Motor neuron (in vitro differentiated cells): ENCODE results near the gene BMERB1. TPM values are rescaled to one million over a fixed set of nuclear protein-coding genes. Genes with fewer than 3 reads are reported as not detected.

Experiments
- ATAC-seq, 8 experiments: fragments of 200-7000 bp; cut with Tn5 transposase; replicated peaks in 6 of 8; 2 replicates each; pipeline ENCODE4 v1.8.0; 2021; ENCODE audit warnings: mild to moderate bottlenecking in 8 of 8, moderate library complexity in 8 of 8
- H3K27ac ChIP-seq, 2 donors: fragments of 250-450 bp; sonication (Bioruptor Pico); 2 replicates each; pipeline ENCODE4 v1.9.0; 2021; ENCODE audit warnings: antibody characterized with exemption in 2 of 2, mild to moderate bottlenecking in 2 of 2, moderate library complexity in 1 of 2
- H3K4me1 ChIP-seq, 2 donors: fragments of 250-450 bp; sonication (Bioruptor Pico); replicated peaks in 1 of 2; 2 replicates each; pipeline ENCODE4 v1.6.1; 2021; ENCODE audit warnings: antibody characterized with exemption in 2 of 2, mild to moderate bottlenecking in 2 of 2, moderate library complexity in 1 of 2
- H3K4me3 ChIP-seq, 5 donors: fragments of 250-450 bp; sonication (Bioruptor Pico); 2 replicates each; pipeline ENCODE4 v1.9.0; 2021; ENCODE audit warnings: antibody characterized with exemption in 5 of 5, mild to moderate bottlenecking in 5 of 5, moderate library complexity in 4 of 5
- WGBS, 10 experiments: fragments of 450-650 bp; shearing (Covaris generic); methylation state at CpG; one replicate each; pipeline ENCODE4 v1.0.0; 2022; 5-methylcytosine and 5-hydroxymethylcytosine counted together
- in situ Hi-C, 9 experiments: fragments of 400-800 bp; cut with MboI; loops; one replicate each; pipeline ENCODE4 v1.15.0; 2021; ENCODE audit warnings: low sequenced_read_pairs in 9 of 9, low pct_unique_long_range_greater_than_20kb in 2 of 9; ENCODE audit not compliant: unreplicated experiment in 9 of 9
- total RNA-seq, 8 experiments: library from RNA; unstranded; fragments of 300-600 nt; gene quantifications; 2 replicates each; pipeline versions ENCODE4 v1.2.3 to v1.2.4, GENCODE V29; 2022

Gene BMERB1
- total RNA-seq, 8 experiments from 2014 or later = 11.3 to 125 (median 56.1) TPM

DNA sequence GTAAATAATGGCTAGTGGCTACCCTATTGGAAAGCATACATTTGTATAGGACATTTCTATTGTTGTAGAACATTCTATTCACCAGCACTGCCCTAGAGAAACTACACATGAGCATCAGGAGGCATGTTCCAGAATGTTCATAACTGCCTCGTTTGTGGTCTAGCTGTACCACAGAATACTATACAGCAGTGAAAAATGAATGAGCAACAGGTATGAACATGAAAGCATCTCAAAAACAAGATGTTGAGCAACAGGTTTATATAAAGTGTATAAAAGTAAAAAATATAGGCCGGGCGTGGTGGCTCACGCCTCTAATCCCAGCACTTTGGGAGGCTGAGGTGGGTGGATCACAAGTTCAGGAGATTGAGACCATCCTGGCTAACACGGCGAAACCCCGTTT, 91.7 kb downstream of the BMERB1 start:
- H3K4me1 ChIP-seq = peaks cover 0 to 5% of the 10 kb centered on the region in 2 donors
- 75 to 100% (median 94%) methylated on average over 1 to 7 of the region's 7 CpGs; no CpG with 5 or more reads in 2 of the 10 experiments for WGBS, 10 experiments
- in situ Hi-C loops = no loop called here

DNA sequence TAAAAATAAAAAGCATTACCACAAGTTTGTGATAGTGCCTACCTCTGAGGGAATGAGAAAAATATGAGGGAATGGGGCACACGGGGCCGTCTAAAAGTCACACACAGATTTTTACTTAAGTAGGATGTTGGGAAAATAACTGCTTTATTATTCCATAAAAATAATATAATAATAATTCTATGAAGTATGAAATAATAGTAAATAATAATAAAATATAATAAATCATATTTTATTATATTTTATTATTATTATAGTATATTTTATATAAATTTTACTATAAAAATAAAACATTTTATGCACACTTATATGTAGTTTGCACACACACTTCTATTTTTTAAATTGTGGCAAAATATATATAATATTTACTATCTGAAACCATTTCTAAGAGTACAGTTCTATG, 92.3 kb downstream of the BMERB1 start:
- Histone ChIP-seq H3K4me3 (no peak overlapping the region), H3K4me1 (peaks cover 0 to 3% of the 10 kb centered on the region in 2 donors), H3K27ac (no peak overlapping the region)
- ATAC-seq = no peak
- in situ Hi-C loops = no loop called here
- WGBS, 10 experiments = 93 to 100% (median 100%) methylated on average over 2 of the region's 2 CpGs; no CpG with 5 or more reads in 4 of the 10 experiments

More for the DNA sequence above, 91.7 kb downstream of the BMERB1 start:
- no peak overlapping the region for H3K27ac ChIP-seq
- no peak overlapping the region for H3K4me3 ChIP-seq
- no peak for ATAC-seq

GRCh38 chr16:15529673-15530072, 95.3 kb downstream of the BMERB1 start:
- in situ Hi-C loops = no loop called here
- no peak overlapping the region for H3K27ac ChIP-seq
- WGBS, 10 experiments = 41 to 100% (median 83%) methylated on average over 1 to 5 of the region's 5 CpGs
- H3K4me3 ChIP-seq = no peak overlapping the region
- no peak for ATAC-seq
- peaks cover 0 to 13% of the 10 kb centered on the region in 2 donors for H3K4me1 ChIP-seq

DNA sequence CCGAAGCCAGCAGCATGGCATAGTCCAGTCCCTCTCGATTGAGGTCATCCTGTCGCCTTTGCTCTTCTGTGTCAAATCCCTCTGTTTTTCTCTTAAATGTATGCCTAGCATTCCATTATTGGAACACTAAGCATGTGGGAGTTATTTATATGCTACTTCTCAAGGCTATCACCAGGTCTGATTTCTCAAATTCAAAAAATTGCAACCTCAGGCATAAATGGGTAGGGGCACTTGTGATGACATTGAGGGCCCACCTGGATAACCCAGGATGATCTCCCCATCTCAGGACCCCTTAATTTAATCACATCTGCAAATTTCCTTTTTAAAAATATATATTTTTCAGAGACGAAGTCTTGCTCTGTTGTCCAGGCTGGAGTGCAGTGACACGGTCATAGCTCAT, 95.7 kb downstream of the BMERB1 start:
- ATAC-seq = no peak
- Histone ChIP-seq H3K27ac (no peak overlapping the region), H3K4me3 (no peak overlapping the region), H3K4me1 (peaks cover 0 to 13% of the 10 kb centered on the region in 2 donors)
- in situ Hi-C loops = no loop called here
- WGBS, 10 experiments = 87 to 100% (median 96%) methylated on average over 2 to 5 of the region's 5 CpGs; no CpG with 5 or more reads in 2 of the 10 experiments

- in situ Hi-C loops = no loop called here
- H3K4me1 ChIP-seq = peaks cover 0 to 13% of the 10 kb centered on the region in 2 donors
- 50 to 100% (median 87%) methylated on average over 1 to 7 of the region's 7 CpGs; no CpG with 5 or more reads in 1 of the 10 experiments for WGBS, 10 experiments
- ATAC-seq = no peak
- H3K4me3 ChIP-seq = no peak overlapping the region
- no peak overlapping the region for H3K27ac ChIP-seq
These were observed 98.4 kb downstream of the BMERB1 start for GRCh38 chr16:15532825-15533224.

DNA sequence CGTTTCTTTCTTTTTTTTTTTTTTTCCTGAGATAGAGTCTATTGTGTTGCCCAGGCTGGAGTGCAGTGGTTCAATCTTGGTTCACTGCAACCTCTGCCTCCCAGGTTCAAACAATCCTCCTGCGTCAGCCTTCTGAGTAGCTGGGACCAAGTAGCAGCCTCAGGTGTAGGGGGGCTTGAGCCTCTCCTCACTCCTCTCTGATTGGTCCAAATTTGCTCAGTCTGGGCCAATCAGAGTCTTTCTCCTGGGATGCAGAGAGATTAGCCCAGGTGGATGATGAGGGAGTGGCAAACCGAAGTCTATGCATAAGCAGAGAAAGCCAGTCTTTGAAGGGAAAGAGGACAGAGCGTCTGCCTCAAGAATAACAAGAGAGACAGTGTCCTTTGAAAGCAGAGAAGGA, 99.0 kb downstream of the BMERB1 start:
- Histone ChIP-seq H3K27ac (no peak overlapping the region), H3K4me1 (peaks cover 0 to 13% of the 10 kb centered on the region in 2 donors), H3K4me3 (no peak overlapping the region)
- in situ Hi-C loops = no loop called here
- 78 to 100% (median 80%) methylated on average over 1 to 3 of the region's 4 CpGs; no CpG with 5 or more reads in 3 of the 10 experiments for WGBS, 10 experiments
- ATAC-seq = no peak

DNA sequence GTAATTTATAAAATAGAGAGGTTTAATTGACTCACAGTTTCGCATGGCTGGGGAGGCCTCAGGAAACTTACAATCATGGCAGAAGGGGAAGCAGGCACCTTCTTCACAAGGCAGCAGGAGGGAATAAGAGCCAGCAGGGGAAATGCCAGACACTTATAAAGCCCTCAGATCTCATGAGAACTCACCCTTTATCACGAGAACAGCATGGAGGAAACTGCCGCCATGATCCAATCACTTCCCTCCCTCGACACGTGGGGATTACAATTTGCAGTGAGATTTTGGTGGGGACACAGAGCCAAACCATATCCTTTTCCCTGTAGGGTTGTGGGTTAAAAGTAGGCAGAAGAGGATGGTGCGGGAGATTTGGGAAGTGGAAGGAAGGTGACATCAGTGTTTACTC, 101.4 kb downstream of the BMERB1 start:
- in situ Hi-C loops = no loop called here
- Histone ChIP-seq H3K27ac (no peak overlapping the region), H3K4me3 (no peak overlapping the region), H3K4me1 (peaks cover 18 to 30% of the 10 kb centered on the region in 2 donors)
- 73 to 100% (median 97%) methylated on average over 1 to 5 of the region's 6 CpGs; no CpG with 5 or more reads in 2 of the 10 experiments for WGBS, 10 experiments
- ATAC-seq = no peak

- in situ Hi-C loops = no loop called here
- no peak overlapping the region for H3K4me3 ChIP-seq
- 80 to 97% (median 88%) methylated on average over 2 to 7 of the region's 7 CpGs; no CpG with 5 or more reads in 2 of the 10 experiments for WGBS, 10 experiments
- no peak overlapping the region for H3K27ac ChIP-seq
- peaks cover 18 to 31% of the 10 kb centered on the region in 2 donors for H3K4me1 ChIP-seq
- no peak for ATAC-seq
These were observed 102.5 kb downstream of the BMERB1 start for GRCh38 chr16:15536843-15537242.

GRCh38 chr16:15538507-15538906, 104.1 kb downstream of the BMERB1 start:
- Histone ChIP-seq H3K27ac (no peak overlapping the region), H3K4me3 (no peak overlapping the region), H3K4me1 (peaks cover 18 to 30% of the 10 kb centered on the region in 2 donors)
- WGBS, 10 experiments = 57 to 84% (median 79%) methylated on average over 2 to 3 of the region's 5 CpGs; no CpG with 5 or more reads in 5 of the 10 experiments
- ATAC-seq = no peak
- in situ Hi-C loops = no loop called here

DNA sequence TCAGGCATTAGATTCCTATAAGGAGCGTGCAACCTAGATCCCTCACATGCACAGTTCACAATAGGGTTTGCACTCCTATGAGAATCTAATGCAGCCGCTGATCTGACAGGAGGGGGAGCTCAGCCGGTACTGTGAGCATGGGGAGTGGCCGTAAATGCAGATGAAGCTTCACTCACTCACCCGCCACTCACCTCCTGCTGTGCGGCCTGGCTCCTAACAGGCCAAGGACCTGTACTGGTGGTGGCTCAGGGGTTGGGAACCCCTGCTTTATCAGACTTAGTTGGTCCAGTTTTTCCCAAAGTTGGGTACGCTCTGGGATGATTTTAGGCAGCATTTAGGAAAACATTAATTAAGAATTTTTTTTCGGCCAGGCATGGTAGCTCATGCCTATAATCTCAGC, 104.8 kb downstream of the BMERB1 start:
- Histone ChIP-seq H3K4me1 (peaks cover 18 to 23% of the 10 kb centered on the region in 2 donors), H3K4me3 (no peak overlapping the region), H3K27ac (no peak overlapping the region)
- in situ Hi-C loops = no loop called here
- 20 to 100% (median 45%) methylated on average over 1 to 8 of the region's 8 CpGs; no CpG with 5 or more reads in 1 of the 10 experiments for WGBS, 10 experiments
- ATAC-seq = peak; percentile 76 to 100 (median 96)

- WGBS, 10 experiments = 40 to 100% (median 62%) methylated on average over 1 to 5 of the region's 7 CpGs; no CpG with 5 or more reads in 5 of the 10 experiments
- in situ Hi-C loops = no loop called here
- ATAC-seq = peak in 3 of 8 experiments; percentile 19 to 48 (median 31)
- Histone ChIP-seq H3K27ac (no peak overlapping the region), H3K4me1 (peaks cover 17 to 18% of the 10 kb centered on the region in 2 donors), H3K4me3 (no peak overlapping the region)
These were observed 107.9 kb downstream of the BMERB1 start for GRCh38 chr16:15542261-15542660.

DNA sequence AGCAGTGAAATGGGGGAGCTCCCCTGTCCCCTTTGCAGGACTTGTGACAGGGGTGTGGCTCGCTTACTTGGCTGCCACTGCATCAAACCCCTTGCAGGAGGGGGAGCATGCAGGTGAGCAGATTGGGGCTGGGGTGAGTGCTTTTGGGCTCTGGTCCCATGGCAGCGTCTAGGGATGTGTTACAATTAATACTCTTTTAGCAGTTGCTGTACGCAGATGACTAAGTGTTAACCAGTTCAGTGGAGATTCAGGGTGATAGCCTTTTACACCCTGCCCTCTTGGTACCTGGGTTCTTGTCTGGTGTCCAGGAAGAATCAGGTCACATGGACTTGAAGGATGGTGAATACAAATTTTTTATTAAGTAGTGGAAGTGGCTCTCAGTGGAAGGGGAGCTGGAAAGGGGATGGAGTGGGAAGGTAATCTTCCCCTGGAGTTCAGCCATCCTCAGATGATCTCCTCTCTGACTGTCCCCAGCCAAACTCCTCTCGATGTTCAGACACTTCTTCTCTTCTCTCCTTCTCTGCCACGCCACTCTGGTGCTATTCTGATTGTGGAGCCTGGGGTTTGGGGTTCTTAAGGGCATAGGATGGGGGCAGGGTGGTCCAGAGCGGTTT, 108.5 kb downstream of the BMERB1 start:
- H3K27ac ChIP-seq = no peak overlapping the region
- ATAC-seq = no peak
- in situ Hi-C loops = no loop called here
- H3K4me1 ChIP-seq = peaks cover 17 to 18% of the 10 kb centered on the region in 2 donors
- no peak overlapping the region for H3K4me3 ChIP-seq
- 75 to 100% (median 80%) methylated on average over 1 to 3 of the region's 6 CpGs; no CpG with 5 or more reads in 5 of the 10 experiments for WGBS, 10 experiments

- 0 to 95% (median 80%) methylated on average over 2 to 5 of the region's 5 CpGs; no CpG with 5 or more reads in 1 of the 10 experiments for WGBS, 10 experiments
- Histone ChIP-seq H3K27ac (no peak overlapping the region), H3K4me1 (peaks cover 9 to 12% of the 10 kb centered on the region in 2 donors), H3K4me3 (no peak overlapping the region)
- no peak for ATAC-seq
- in situ Hi-C loops = no loop called here
These were observed 110.0 kb downstream of the BMERB1 start for GRCh38 chr16:15544405-15544804.

GRCh38 chr16:15545544-15545943, 111.2 kb downstream of the BMERB1 start:
- ATAC-seq = no peak
- Histone ChIP-seq H3K27ac (no peak overlapping the region), H3K4me1 (peaks cover 4 to 5% of the 10 kb centered on the region in 2 donors), H3K4me3 (no peak overlapping the region)
- 67 to 100% (median 94%) methylated on average over 1 to 2 of the region's 2 CpGs; no CpG with 5 or more reads in 6 of the 10 experiments for WGBS, 10 experiments
- in situ Hi-C loops = no loop called here
